Panc1 (cell line): ENCODE measurements around the gene MACROD1. TPM values are rescaled to one million over a fixed set of nuclear protein-coding genes. Genes with fewer than 3 reads are reported as not detected.

Source experiments
- ATAC-seq: fragments of 200-7000 bp; cut with Tn5 transposase; 2 replicates; pipeline ENCODE4 v1.9.1; 2020; ENCODE audit warnings: mild to moderate bottlenecking, moderate library complexity
- BruUV-seq: library from RNA; stranded (reverse); fragments of 400-500 nt; replicated peaks from 2 replicates; lab custom pipeline; 2021; lab: Mats Ljungman, UMichigan
- CTCF ChIA-PET: fragments of 300-600 bp; sonication (Branson Sonifier 250); formaldehyde crosslinking; loops from one replicate; lab custom pipeline; 2022; ENCODE audit warnings: antibody characterized with exemption; lab: Charles Lee
- POLR2A ChIA-PET: fragments of 300-600 bp; sonication (Branson Sonifier 250); formaldehyde crosslinking; loops from one replicate; lab custom pipeline; 2022; ENCODE audit warnings: antibody characterized with exemption; lab: Charles Lee
- DNase-seq: peaks from one replicate; pipeline ENCODE4 v3.0.0-alpha.2; 2010; ENCODE audit warnings: low read depth, low spot score
- H3K27ac ChIP-seq: 2 replicates; pipeline ENCODE4 v1.5.1; 2011; ENCODE audit warnings: mild to moderate bottlenecking, low read length, inconsistent platforms
- H3K27me3 ChIP-seq: fragments of 200-500 bp; sonication (Bioruptor generic); 2 replicates; pipeline ENCODE4 v1.6.0; 2014; ENCODE audit warnings: low read length, inconsistent platforms; ENCODE audit not compliant: control insufficient read depth, insufficient read depth
- H3K36me3 ChIP-seq: fragments of 200-500 bp; sonication (Bioruptor generic); 2 replicates; pipeline ENCODE4 v1.5.1; 2014; ENCODE audit warnings: inconsistent platforms, mild to moderate bottlenecking, low read length, moderate library complexity; ENCODE audit not compliant: control insufficient read depth, insufficient read depth
- H3K4me1 ChIP-seq: 2 replicates; pipeline ENCODE4 v1.5.1; 2011; ENCODE audit warnings: inconsistent platforms, mild to moderate bottlenecking, low read length, moderate library complexity; ENCODE audit not compliant: control insufficient read depth, insufficient read depth
- H3K4me3 ChIP-seq, 2 experiments: 2 replicates each; pipeline ENCODE4 v1.5.1; 2011 to 2012; ENCODE audit warnings: low read depth in 2 of 2, low read length in 2 of 2, mild to moderate bottlenecking in 2 of 2, inconsistent platforms in 1 of 2, moderate library complexity in 1 of 2
- H3K9me3 ChIP-seq: fragments of 200-500 bp; sonication (Bioruptor generic); 2 replicates; pipeline ENCODE4 v1.5.1; 2014; ENCODE audit warnings: low read depth, mild to moderate bottlenecking, inconsistent platforms, low read length, moderate library complexity; ENCODE audit not compliant: control insufficient read depth, insufficient read depth
- CTCF ChIP-seq: fragments of 450-650 bp; IDR thresholded peaks from 2 replicates; pipeline ENCODE4 v1.5.1; 2017; ENCODE audit warnings: mild to moderate bottlenecking
- POLR2AphosphoS5 ChIP-seq: IDR thresholded peaks from 2 replicates; pipeline ENCODE4 v1.6.1; 2012; ENCODE audit warnings: mild to moderate bottlenecking, low read depth, low read length, moderate library complexity
- REST ChIP-seq, 2 experiments: IDR thresholded peaks; 2 replicates each; pipeline ENCODE4 v1.6.1; 2011 to 2012; ENCODE audit warnings: low read depth in 2 of 2, control low read depth in 1 of 2, low read length in 1 of 2, mild to moderate bottlenecking in 1 of 2, moderate library complexity in 1 of 2; ENCODE audit not compliant: insufficient read depth in 1 of 2
- SIN3A ChIP-seq: IDR thresholded peaks from 2 replicates; pipeline ENCODE4 v1.6.1; 2012; ENCODE audit warnings: low read depth, mild to moderate bottlenecking, low read length, moderate library complexity, borderline replicate concordance; ENCODE audit not compliant: insufficient read depth
- TCF7L2 ChIP-seq: IDR thresholded peaks from 2 replicates; pipeline ENCODE4 v1.6.1; 2011; ENCODE audit warnings: mild to moderate bottlenecking, low read depth, low read length, inconsistent platforms
- in situ Hi-C: cut with HindIII; loops from 2 replicates; pipeline ENCODE4 v1.10.0; 2016; ENCODE audit warnings: low sequenced_read_pairs, low pct_unique_long_range_greater_than_20kb
- intact Hi-C: fragments of 100-400 bp; cut with micrococcal nuclease; formaldehyde crosslinking; loops from one replicate; pipeline ENCODE4 v1.10.0; 2022; ENCODE audit not compliant: unreplicated experiment
- total RNA-seq: library from RNA; stranded (reverse); gene quantifications from one replicate; pipeline ENCODE4 v1.2.1, GENCODE V29; 2021; ENCODE audit not compliant: unreplicated experiment

MACROD1 gene
- total RNA-seq, 1 experiment from 2014 or later: 16.8 TPM

- no peaks in the 10 kb centered on the region for H3K27me3 ChIP-seq
- in situ Hi-C loops: no loop called here
- H3K36me3 ChIP-seq: no peaks in the 10 kb centered on the region
- POLR2A ChIA-PET: no interaction called here
- H3K9me3 ChIP-seq: no peaks in the 10 kb centered on the region
- CTCF ChIA-PET: interaction anchor here (0.9 kb wide), 1 partner anchor 90 kb away, joined by 4 read pairs; no protein-coding TSS in a partner anchor
- intact Hi-C loops: loop anchor here (5.0 kb wide), 1 partner anchor 64 kb away; no protein-coding TSS in a partner anchor
- no TSS peak for BruUV-seq
- ATAC-seq (peak; percentile 67), DNase-seq (no peak)
- H3K27ac ChIP-seq: peak overlapping the region; percentile 72; the same call in 1 of the 2 replicates
- TF ChIP-seq SIN3A: no peak
- TF ChIP-seq TCF7L2: no peak
- TF ChIP-seq CTCF: peak; percentile 88
- no peak for TF ChIP-seq REST (IDR thresholded peaks at IDR 0.05; ENCODE audit: insufficient read depth in 1 of 2, low read depth in 2 of 2, low read length in 1 of 2)
- no peak for TF ChIP-seq POLR2AphosphoS5
- peaks cover 50% of the 10 kb centered on the region for H3K4me1 ChIP-seq
- no peak overlapping the region for H3K4me3 ChIP-seq
These were observed 77.5 kb downstream of the MACROD1 start for GRCh38 chr11:64088162-64089026.

GRCh38 chr11:64086258-64087123 is 79.4 kb downstream of the MACROD1 start:
- intact Hi-C loops: loop anchor here (5.0 kb wide), 1 partner anchor 66 kb away; no protein-coding TSS in a partner anchor
- POLR2A ChIA-PET: no interaction called here
- TF ChIP-seq TCF7L2: no peak
- TF ChIP-seq SIN3A: no peak
- no peak for TF ChIP-seq REST (IDR thresholded peaks at IDR 0.05; ENCODE audit: insufficient read depth in 1 of 2, low read depth in 2 of 2, low read length in 1 of 2)
- TF ChIP-seq CTCF: no peak
- TF ChIP-seq POLR2AphosphoS5: no peak
- CTCF ChIA-PET: no interaction called here
- H3K4me3 ChIP-seq: no peak overlapping the region
- H3K9me3 ChIP-seq: no peaks in the 10 kb centered on the region
- BruUV-seq: no TSS peak
- DNase-seq (no peak), ATAC-seq (no peak)
- no peak overlapping the region for H3K27ac ChIP-seq
- H3K36me3 ChIP-seq: no peaks in the 10 kb centered on the region
- in situ Hi-C loops: no loop called here
- no peaks in the 10 kb centered on the region for H3K27me3 ChIP-seq
- peaks cover 42% of the 10 kb centered on the region for H3K4me1 ChIP-seq
